SK-N-SH (cell line): Measurements from ENCODE around the gene MAP1B. TPM values are rescaled to one million over a fixed set of nuclear protein-coding genes. Genes with fewer than 3 reads are reported as not detected.

Experiments used
- CTCF ChIA-PET: fragments of 300-600, 350-600 bp; formaldehyde crosslinking; extraction: SDS; loops from one replicate; lab custom pipeline; 2021; lab: Yijun Ruan, JAX
- POLR2A ChIA-PET: fragments of 350-600 bp; sonication (Branson Sonifier 250); formaldehyde crosslinking; extraction: SDS; loops from one replicate; lab custom pipeline; 2020; ENCODE audit warnings: antibody characterized with exemption, inconsistent platforms; lab: Yijun Ruan, JAX
- DNase-seq: peaks from one replicate; pipeline ENCODE4 v3.0.0; 2012
- H2AFZ ChIP-seq: fragments of 200-600 bp; sonication (generic); 2 replicates; pipeline ENCODE4 v1.8.1; 2016; ENCODE audit warnings: antibody characterized with exemption, mild to moderate bottlenecking, low read depth
- H3F3A ChIP-seq: fragments of 200-600 bp; sonication (generic); replicated peaks from 2 replicates; pipeline ENCODE3; 2016; ENCODE audit warnings: antibody characterized with exemption, mild to moderate bottlenecking; ENCODE audit not compliant: insufficient read depth
- H3K27ac ChIP-seq, 2 experiments: fragments of 200-500 bp in 1 of 2; fragments of 200-600 bp in 1 of 2; sonication (Bioruptor generic) in 1 of 2; sonication (generic), shearing (Covaris generic) in 1 of 2; 2 replicates each; pipeline versions ENCODE4 v1.5.1 to v1.6.1; 2014 to 2016; ENCODE audit warnings: low read depth in 2 of 2, inconsistent platforms in 1 of 2, low read length in 1 of 2, mild to moderate bottlenecking in 1 of 2, mixed read lengths in 1 of 2
- H3K27me3 ChIP-seq: fragments of 200-600 bp; sonication (generic), shearing (Covaris generic); 2 replicates; pipeline ENCODE4 v1.6.1; 2016; ENCODE audit warnings: mixed run types; ENCODE audit not compliant: insufficient read depth
- H3K36me3 ChIP-seq, 2 experiments: fragments of 200-500 bp in 1 of 2; fragments of 200-600 bp in 1 of 2; sonication (Bioruptor generic) in 1 of 2; sonication (generic) in 1 of 2; replicated peaks in 1 of 2; 2 replicates each; pipeline versions ENCODE3 to v1.5.1; 2014 to 2016; ENCODE audit warnings: low read length in 1 of 2, mild to moderate bottlenecking in 1 of 2; ENCODE audit not compliant: insufficient read depth in 2 of 2, control insufficient read depth in 1 of 2
- H3K4me1 ChIP-seq, 2 experiments: fragments of 200-500 bp in 1 of 2; fragments of 200-600 bp in 1 of 2; sonication (Bioruptor generic) in 1 of 2; sonication (generic), shearing (Covaris generic) in 1 of 2; 2 replicates each; pipeline versions ENCODE4 v1.5.1 to v1.6.1; 2014 to 2016; ENCODE audit warnings: low read depth in 1 of 2, low read length in 1 of 2, mixed run types in 1 of 2; ENCODE audit not compliant: insufficient read depth in 2 of 2, control insufficient read depth in 1 of 2
- H3K4me2 ChIP-seq: fragments of 200-600 bp; sonication (generic), shearing (Covaris generic); 2 replicates; pipeline ENCODE4 v1.6.1; 2017; ENCODE audit warnings: mixed run types
- H3K4me3 ChIP-seq, 2 experiments: fragments of 200-500 bp in 1 of 2; fragments of 200-600 bp in 1 of 2; sonication (Bioruptor generic) in 1 of 2; sonication (generic), shearing (Covaris generic) in 1 of 2; 2 replicates each; pipeline versions ENCODE4 v1.5.1 to v1.8.1; 2014 to 2016; ENCODE audit warnings: low read depth in 2 of 2, inconsistent platforms in 1 of 2, low read length in 1 of 2, mild to moderate bottlenecking in 1 of 2, mixed read lengths in 1 of 2, moderate library complexity in 1 of 2
- H3K79me2 ChIP-seq: fragments of 200-600 bp; sonication (generic); 2 replicates; pipeline ENCODE4 v1.8.1; 2017; ENCODE audit warnings: mild to moderate bottlenecking; ENCODE audit not compliant: insufficient read depth
- H3K9ac ChIP-seq: fragments of 200-600 bp; sonication (generic); 2 replicates; pipeline ENCODE4 v1.6.1; 2017; ENCODE audit warnings: mixed run types
- H3K9me2 ChIP-seq: fragments of 200-600 bp; sonication (generic); 2 replicates; pipeline ENCODE4 v1.6.1; 2017; ENCODE audit warnings: mixed run types
- H3K9me3 ChIP-seq: fragments of 200-600 bp; sonication (generic); 2 replicates; pipeline ENCODE4 v1.6.1; 2017; ENCODE audit warnings: mixed run types, mild to moderate bottlenecking, moderate library complexity
- H4K20me1 ChIP-seq: fragments of 200-600 bp; sonication (generic); 2 replicates; pipeline ENCODE4 v1.6.1; 2017; ENCODE audit warnings: mild to moderate bottlenecking, mixed run types; ENCODE audit not compliant: insufficient read depth
- ELF1 ChIP-seq: IDR thresholded peaks from 2 replicates; pipeline ENCODE4 v1.4.0; 2012
- EZH2phosphoT487 ChIP-seq: fragments of 200-600 bp; sonication (generic); IDR thresholded peaks from 2 replicates; pipeline ENCODE4 v1.6.1; 2017; ENCODE audit warnings: low read depth, mixed run types, mild to moderate bottlenecking, antibody characterized with exemption, moderate library complexity, borderline replicate concordance
- FOSL2 ChIP-seq: IDR thresholded peaks from 2 replicates; pipeline ENCODE4 v1.4.0; 2012; ENCODE audit warnings: low read depth, mild to moderate bottlenecking, moderate library complexity, borderline replicate concordance
- FOXJ3 ChIP-seq: sonication (generic); formaldehyde crosslinking; IDR thresholded peaks from 2 replicates; pipeline ENCODE4 v1.5.1; 2020; ENCODE audit warnings: mild to moderate bottlenecking, missing genetic modification reagents
- FOXM1 ChIP-seq: IDR thresholded peaks from 2 replicates; pipeline ENCODE4 v1.4.0; 2012; ENCODE audit warnings: low read depth, mild to moderate bottlenecking
- GABPA ChIP-seq: IDR thresholded peaks from 2 replicates; pipeline ENCODE4 v1.4.0; 2012; ENCODE audit warnings: low read depth, mild to moderate bottlenecking
- GATA2 ChIP-seq: sonication (generic); formaldehyde crosslinking; IDR thresholded peaks from 2 replicates; pipeline ENCODE4 v1.5.0; 2020; ENCODE audit warnings: mild to moderate bottlenecking, missing genetic modification reagents
- JUND ChIP-seq: IDR thresholded peaks from 2 replicates; pipeline ENCODE4 v1.4.0; 2012
- MEF2A ChIP-seq: IDR thresholded peaks from 2 replicates; pipeline ENCODE4 v1.4.0; 2012; ENCODE audit warnings: low read depth, borderline replicate concordance
- NRF1 ChIP-seq: IDR thresholded peaks from 2 replicates; pipeline ENCODE4 v1.6.1; 2012; ENCODE audit warnings: low read depth, mild to moderate bottlenecking, low read length
- POLR2AphosphoS5 ChIP-seq: IDR thresholded peaks from 2 replicates; pipeline ENCODE4 v1.6.1; 2012; ENCODE audit warnings: low read depth, low read length
- RAD21 ChIP-seq: IDR thresholded peaks from 2 replicates; pipeline ENCODE4 v1.6.1; 2012; ENCODE audit warnings: mild to moderate bottlenecking, low read length
- RFX5 ChIP-seq: IDR thresholded peaks from 2 replicates; pipeline ENCODE4 v1.6.1; 2012; ENCODE audit warnings: mild to moderate bottlenecking, improper control_type of control experiment, low read length
- SIN3A ChIP-seq: IDR thresholded peaks from 2 replicates; pipeline ENCODE4 v1.6.1; 2012; ENCODE audit warnings: low read depth, mild to moderate bottlenecking, low read length, moderate library complexity, borderline replicate concordance
- TAF1 ChIP-seq: IDR thresholded peaks from 2 replicates; pipeline ENCODE4 v1.6.1; 2012; ENCODE audit warnings: low read depth, mild to moderate bottlenecking, low read length, moderate library complexity, borderline replicate concordance
- TEAD4 ChIP-seq: IDR thresholded peaks from 2 replicates; pipeline ENCODE4 v1.4.0; 2012; ENCODE audit warnings: mild to moderate bottlenecking, borderline replicate concordance; ENCODE audit not compliant: insufficient read depth
- WGBS: methylation state at CpG from one replicate; pipeline ENCODE4 v1.1.6; 2017; ENCODE audit warnings: low lambda C conversion rate; 5-methylcytosine and 5-hydroxymethylcytosine counted together
- polyA plus RNA-seq, 3 experiments: library from polyadenylated mRNA; depleted of rRNA; stranded (reverse); fragments of >200 nt; gene quantifications; 2 replicates each; pipeline ENCODE4 v1.2.3, GENCODE V29; 2012
- TF ChIP-seq, protein P1 (sequence below): fragments of 200-600 bp; sonication (generic); IDR thresholded peaks from 2 replicates; pipeline ENCODE4 v1.6.1; 2017; ENCODE audit warnings: antibody characterized with exemption, mild to moderate bottlenecking, moderate library complexity
- TF ChIP-seq, protein P2 (sequence below): IDR thresholded peaks from 2 replicates; pipeline ENCODE4; 2012
- TF ChIP-seq, protein P3 (sequence below): IDR thresholded peaks from 2 replicates; pipeline ENCODE4 v1.4.0; 2012; ENCODE audit warnings: low read depth, borderline replicate concordance
- TF ChIP-seq, protein P4 (sequence below): fragments of 150-350 bp; IDR thresholded peaks from 2 replicates; pipeline ENCODE4 v1.6.1; 2017; ENCODE audit warnings: antibody characterized with exemption, low read length, low read depth, borderline replicate concordance

Gene MAP1B
- polyA plus RNA-seq, 1 of the 3 experiments (the other 2 are of a cell fraction) = 47.5 TPM

DNA sequence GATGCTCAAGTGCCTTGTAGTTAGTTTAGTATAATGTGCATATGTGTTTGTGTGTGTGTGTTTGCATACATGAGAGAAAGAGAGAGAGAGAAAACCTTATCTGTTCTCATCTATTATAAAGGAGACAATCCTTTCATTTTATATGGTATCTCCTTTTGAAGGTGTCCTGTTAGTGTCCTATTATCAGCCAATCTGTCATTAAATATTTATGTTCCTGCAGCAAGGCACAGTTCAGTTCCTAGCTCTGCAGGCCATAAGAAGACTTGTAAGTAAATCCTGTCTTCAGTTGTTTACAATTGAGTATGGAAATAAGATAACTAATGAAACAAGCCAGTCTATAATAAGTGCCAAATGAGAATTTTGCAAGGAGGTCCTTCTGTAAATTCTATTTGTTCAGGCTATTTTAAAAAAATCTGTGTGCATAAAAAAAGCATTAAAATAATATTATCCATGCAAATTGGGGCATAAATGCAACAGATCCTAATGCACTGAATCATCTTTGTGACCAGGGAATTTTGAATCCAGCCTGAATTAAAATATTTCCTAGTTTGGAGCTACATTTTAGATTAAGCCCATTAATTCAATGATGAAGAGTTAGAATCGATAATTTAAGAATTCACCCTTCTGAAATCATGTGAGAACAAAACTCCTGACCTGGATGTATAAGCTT lies 18.1 kb downstream of the MAP1B start:
- peaks cover 42 to 79% of the 10 kb centered on the region in 2 experiments for H3K4me1 ChIP-seq
- H2AFZ ChIP-seq = no peak overlapping the region
- H3K9ac ChIP-seq = no peak overlapping the region; the same call in 1 of the 2 replicates
- no peak for TF ChIP-seq RFX5
- TF ChIP-seq, protein P1, sequence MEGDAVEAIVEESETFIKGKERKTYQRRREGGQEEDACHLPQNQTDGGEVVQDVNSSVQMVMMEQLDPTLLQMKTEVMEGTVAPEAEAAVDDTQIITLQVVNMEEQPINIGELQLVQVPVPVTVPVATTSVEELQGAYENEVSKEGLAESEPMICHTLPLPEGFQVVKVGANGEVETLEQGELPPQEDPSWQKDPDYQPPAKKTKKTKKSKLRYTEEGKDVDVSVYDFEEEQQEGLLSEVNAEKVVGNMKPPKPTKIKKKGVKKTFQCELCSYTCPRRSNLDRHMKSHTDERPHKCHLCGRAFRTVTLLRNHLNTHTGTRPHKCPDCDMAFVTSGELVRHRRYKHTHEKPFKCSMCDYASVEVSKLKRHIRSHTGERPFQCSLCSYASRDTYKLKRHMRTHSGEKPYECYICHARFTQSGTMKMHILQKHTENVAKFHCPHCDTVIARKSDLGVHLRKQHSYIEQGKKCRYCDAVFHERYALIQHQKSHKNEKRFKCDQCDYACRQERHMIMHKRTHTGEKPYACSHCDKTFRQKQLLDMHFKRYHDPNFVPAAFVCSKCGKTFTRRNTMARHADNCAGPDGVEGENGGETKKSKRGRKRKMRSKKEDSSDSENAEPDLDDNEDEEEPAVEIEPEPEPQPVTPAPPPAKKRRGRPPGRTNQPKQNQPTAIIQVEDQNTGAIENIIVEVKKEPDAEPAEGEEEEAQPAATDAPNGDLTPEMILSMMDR = no peak
- no peak for TF ChIP-seq ELF1
- no peak for TF ChIP-seq TEAD4
- TF ChIP-seq SIN3A = no peak
- no peak for TF ChIP-seq FOXJ3 (CRISPR knock-in tag)
- TF ChIP-seq, protein P2, sequence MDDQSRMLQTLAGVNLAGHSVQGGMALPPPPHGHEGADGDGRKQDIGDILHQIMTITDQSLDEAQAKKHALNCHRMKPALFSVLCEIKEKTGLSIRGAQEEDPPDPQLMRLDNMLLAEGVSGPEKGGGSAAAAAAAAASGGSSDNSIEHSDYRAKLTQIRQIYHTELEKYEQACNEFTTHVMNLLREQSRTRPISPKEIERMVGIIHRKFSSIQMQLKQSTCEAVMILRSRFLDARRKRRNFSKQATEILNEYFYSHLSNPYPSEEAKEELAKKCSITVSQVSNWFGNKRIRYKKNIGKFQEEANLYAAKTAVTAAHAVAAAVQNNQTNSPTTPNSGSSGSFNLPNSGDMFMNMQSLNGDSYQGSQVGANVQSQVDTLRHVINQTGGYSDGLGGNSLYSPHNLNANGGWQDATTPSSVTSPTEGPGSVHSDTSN = no peak
- no peak for TF ChIP-seq FOSL2
- TF ChIP-seq GATA2 = no peak
- no peak for TF ChIP-seq POLR2AphosphoS5
- no peak for TF ChIP-seq JUND
- TF ChIP-seq MEF2A = no peak
- TF ChIP-seq, protein P3, sequence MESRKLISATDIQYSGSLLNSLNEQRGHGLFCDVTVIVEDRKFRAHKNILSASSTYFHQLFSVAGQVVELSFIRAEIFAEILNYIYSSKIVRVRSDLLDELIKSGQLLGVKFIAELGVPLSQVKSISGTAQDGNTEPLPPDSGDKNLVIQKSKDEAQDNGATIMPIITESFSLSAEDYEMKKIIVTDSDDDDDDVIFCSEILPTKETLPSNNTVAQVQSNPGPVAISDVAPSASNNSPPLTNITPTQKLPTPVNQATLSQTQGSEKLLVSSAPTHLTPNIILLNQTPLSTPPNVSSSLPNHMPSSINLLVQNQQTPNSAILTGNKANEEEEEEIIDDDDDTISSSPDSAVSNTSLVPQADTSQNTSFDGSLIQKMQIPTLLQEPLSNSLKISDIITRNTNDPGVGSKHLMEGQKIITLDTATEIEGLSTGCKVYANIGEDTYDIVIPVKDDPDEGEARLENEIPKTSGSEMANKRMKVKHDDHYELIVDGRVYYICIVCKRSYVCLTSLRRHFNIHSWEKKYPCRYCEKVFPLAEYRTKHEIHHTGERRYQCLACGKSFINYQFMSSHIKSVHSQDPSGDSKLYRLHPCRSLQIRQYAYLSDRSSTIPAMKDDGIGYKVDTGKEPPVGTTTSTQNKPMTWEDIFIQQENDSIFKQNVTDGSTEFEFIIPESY = no peak
- no peak for TF ChIP-seq RAD21
- TF ChIP-seq GABPA = no peak
- no peak for TF ChIP-seq TAF1
- no peak for TF ChIP-seq FOXM1
- no peak for TF ChIP-seq NRF1
- no peak for TF ChIP-seq EZH2phosphoT487
- TF ChIP-seq, protein P4, sequence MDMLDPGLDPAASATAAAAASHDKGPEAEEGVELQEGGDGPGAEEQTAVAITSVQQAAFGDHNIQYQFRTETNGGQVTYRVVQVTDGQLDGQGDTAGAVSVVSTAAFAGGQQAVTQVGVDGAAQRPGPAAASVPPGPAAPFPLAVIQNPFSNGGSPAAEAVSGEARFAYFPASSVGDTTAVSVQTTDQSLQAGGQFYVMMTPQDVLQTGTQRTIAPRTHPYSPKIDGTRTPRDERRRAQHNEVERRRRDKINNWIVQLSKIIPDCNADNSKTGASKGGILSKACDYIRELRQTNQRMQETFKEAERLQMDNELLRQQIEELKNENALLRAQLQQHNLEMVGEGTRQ = no peak
- H3K9me2 ChIP-seq = no peaks in the 10 kb centered on the region
- no peak overlapping the region for H3K4me3 ChIP-seq
- no peaks in the 10 kb centered on the region for H3K9me3 ChIP-seq
- peaks cover 87% of the 10 kb centered on the region for H3F3A ChIP-seq
- H3K27me3 ChIP-seq = no peaks in the 10 kb centered on the region
- WGBS = 69% methylated on average over 1 of the region's 1 CpG
- DNase-seq = no peak
- CTCF ChIA-PET = interaction anchor here (0.9 to 3.7 kb wide), 9 partner anchors 10 to 352 kb away, joined by 3 to 24 read pairs (median 4); no protein-coding TSS in a partner anchor
- H4K20me1 ChIP-seq = peaks cover 79% of the 10 kb centered on the region
- POLR2A ChIA-PET = interaction anchor here (2.1 kb wide), 1 partner anchor 183 kb away, joined by 7 read pairs; no protein-coding TSS in a partner anchor
- peaks cover 100% of the 10 kb centered on the region for H3K79me2 ChIP-seq
- H3K4me2 ChIP-seq = peak overlapping the region; percentile 45
- peak overlapping the region; percentile 75 to 94 for H3K27ac ChIP-seq
- peaks cover 71 to 72% of the 10 kb centered on the region in 2 experiments for H3K36me3 ChIP-seq
